Measurements from ENCODE around the gene SIPA1L3.

SIPA1L3 gene

GRCh38 chr19:38175422-38175821 is 268.4 kb downstream of the SIPA1L3 start:
- TF ChIP-seq, protein P1, sequence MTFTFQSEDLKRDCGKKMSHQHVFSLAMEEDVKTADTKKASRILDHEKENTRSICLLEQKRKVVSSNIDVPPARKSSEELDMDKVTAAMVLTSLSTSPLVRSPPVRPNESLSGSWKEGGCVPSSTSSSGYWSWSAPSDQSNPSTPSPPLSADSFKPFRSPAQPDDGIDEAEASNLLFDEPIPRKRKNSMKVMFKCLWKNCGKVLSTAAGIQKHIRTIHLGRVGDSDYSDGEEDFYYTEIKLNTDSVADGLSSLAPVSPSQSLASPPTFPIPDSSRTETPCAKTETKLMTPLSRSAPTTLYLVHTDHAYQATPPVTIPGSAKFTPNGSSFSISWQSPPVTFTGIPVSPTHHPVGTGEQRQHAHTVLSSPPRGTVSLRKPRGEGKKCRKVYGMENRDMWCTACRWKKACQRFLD (tag by site-specific recombination; IDR thresholded peaks at IDR 0.05): no peak
- TF ChIP-seq GLI4 (tag by site-specific recombination; IDR thresholded peaks at IDR 0.05): no peak
- no peak for TF ChIP-seq ZNF707 (tag by site-specific recombination; IDR thresholded peaks at IDR 0.05)
- TF ChIP-seq ZNF837 (tag by site-specific recombination; IDR thresholded peaks at IDR 0.05): no peak
- no peak for TF ChIP-seq OSR2 (tag by site-specific recombination; IDR thresholded peaks at IDR 0.05)
- TF ChIP-seq ZXDB (tag by site-specific recombination; IDR thresholded peaks at IDR 0.05): no peak
- no peak for TF ChIP-seq AEBP2 (tag by site-specific recombination; IDR thresholded peaks at IDR 0.05; ENCODE audit: borderline replicate concordance)
- no peak for TF ChIP-seq ZNF341 (tag by site-specific recombination; IDR thresholded peaks at IDR 0.05; ENCODE audit: low read depth)
- TF ChIP-seq MZF1 (tag by site-specific recombination; IDR thresholded peaks at IDR 0.05; ENCODE audit: borderline replicate concordance): no peak
- no peak for TF ChIP-seq SALL2 (tag by site-specific recombination; IDR thresholded peaks at IDR 0.05; ENCODE audit: borderline replicate concordance)
- TF ChIP-seq ZNF610 (tag by site-specific recombination; IDR thresholded peaks at IDR 0.05; ENCODE audit: borderline replicate concordance): no peak
- TF ChIP-seq ZNF155 (tag by site-specific recombination; IDR thresholded peaks at IDR 0.05): no peak
- TF ChIP-seq, protein P2, sequence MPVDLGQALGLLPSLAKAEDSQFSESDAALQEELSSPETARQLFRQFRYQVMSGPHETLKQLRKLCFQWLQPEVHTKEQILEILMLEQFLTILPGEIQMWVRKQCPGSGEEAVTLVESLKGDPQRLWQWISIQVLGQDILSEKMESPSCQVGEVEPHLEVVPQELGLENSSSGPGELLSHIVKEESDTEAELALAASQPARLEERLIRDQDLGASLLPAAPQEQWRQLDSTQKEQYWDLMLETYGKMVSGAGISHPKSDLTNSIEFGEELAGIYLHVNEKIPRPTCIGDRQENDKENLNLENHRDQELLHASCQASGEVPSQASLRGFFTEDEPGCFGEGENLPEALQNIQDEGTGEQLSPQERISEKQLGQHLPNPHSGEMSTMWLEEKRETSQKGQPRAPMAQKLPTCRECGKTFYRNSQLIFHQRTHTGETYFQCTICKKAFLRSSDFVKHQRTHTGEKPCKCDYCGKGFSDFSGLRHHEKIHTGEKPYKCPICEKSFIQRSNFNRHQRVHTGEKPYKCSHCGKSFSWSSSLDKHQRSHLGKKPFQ (tag by site-specific recombination; IDR thresholded peaks at IDR 0.05): no peak
- no peak for TF ChIP-seq ZNF169 (tag by site-specific recombination; IDR thresholded peaks at IDR 0.05)
- H3K36me3 ChIP-seq (ENCODE audit: control insufficient read depth in 2 of 2, insufficient read depth in 1 of 2, low read length in 2 of 2): peaks cover 0 to 10% of the 10 kb centered on the region in 2 experiments; a peak in 1 of 3 replicates
- no peak overlapping the region for H3K4me3 ChIP-seq (ENCODE audit: low read depth, low read length)
- H3K9me3 ChIP-seq (ENCODE audit: control insufficient read depth, insufficient read depth, low read depth, low read length): no peaks in the 10 kb centered on the region; the same call in 1 of the 2 replicates
- H3K4me1 ChIP-seq (ENCODE audit: control insufficient read depth, insufficient read depth, low read length): no peaks in the 10 kb centered on the region
- ChIA-PET POLR2A (no interaction called here), CTCF (interaction anchor here (1.6 kb wide), 1 partner anchor 33 kb away, joined by 6 read pairs; no protein-coding TSS in a partner anchor)
- H3K27ac ChIP-seq (ENCODE audit: extremely low read depth, low read depth, low read length): no peak overlapping the region

- H3K4me1 ChIP-seq (ENCODE audit: control insufficient read depth, insufficient read depth, low read length): 0 out of 2 replicates have a peak, but pooled peaks cover 2% of the 10 kb centered on the region
- H3K36me3 ChIP-seq (ENCODE audit: control insufficient read depth in 2 of 2, insufficient read depth in 1 of 2, low read length in 2 of 2): peaks cover 0 to 15% of the 10 kb centered on the region in 2 experiments; a peak in 2 of 3 replicates
- peaks cover 3% of the 10 kb centered on the region; the same call in 1 of the 2 replicates for H3K9me3 ChIP-seq (ENCODE audit: control insufficient read depth, insufficient read depth, low read depth, low read length)
- TF ChIP-seq ZNF707 (tag by site-specific recombination; IDR thresholded peaks at IDR 0.05) (no peak), ZNF837 (tag by site-specific recombination; IDR thresholded peaks at IDR 0.05) (no peak), MZF1 (tag by site-specific recombination; IDR thresholded peaks at IDR 0.05; ENCODE audit: borderline replicate concordance) (no peak), SETDB1 (IDR thresholded peaks at IDR 0.05; ENCODE audit: insufficient read length, low read length) (peak; percentile 85)
- H3K4me3 ChIP-seq (ENCODE audit: low read depth, low read length): no peak overlapping the region
- H3K27ac ChIP-seq (ENCODE audit: extremely low read depth, low read depth, low read length): no peak overlapping the region
- CTCF ChIA-PET: interaction anchor here (1.5 kb wide), 1 partner anchor 45 kb away, joined by 3 read pairs; no protein-coding TSS in a partner anchor
- POLR2A ChIA-PET: no interaction called here
Measured at GRCh38 chr19:38180071-38180470, 273.1 kb downstream of the SIPA1L3 start.

- H3K4me1 ChIP-seq (ENCODE audit: control insufficient read depth, insufficient read depth, low read length): 0 out of 2 replicates have a peak, but pooled peaks cover 2% of the 10 kb centered on the region
- POLR2A ChIA-PET: interaction anchor here (0.8 to 1.1 kb wide), 2 partner anchors 251 to 276 kb away, joined by 3 to 4 read pairs; partner anchors contain the start of gene SIPA1L3
- no peak overlapping the region for H3K4me3 ChIP-seq (ENCODE audit: low read depth, low read length)
- H3K27ac ChIP-seq (ENCODE audit: extremely low read depth, low read depth, low read length): no peak overlapping the region
- H3K9me3 ChIP-seq (ENCODE audit: control insufficient read depth, insufficient read depth, low read depth, low read length): peaks cover 3% of the 10 kb centered on the region; the same call in 1 of the 2 replicates
- CTCF ChIA-PET: interaction anchor here (0.5 to 3.6 kb wide), 8 partner anchors 8 to 280 kb away, joined by 3 to 12 read pairs (median 4); partner anchors contain the start of gene CATSPERG
- H3K36me3 ChIP-seq (ENCODE audit: control insufficient read depth in 2 of 2, insufficient read depth in 1 of 2, low read length in 2 of 2): peaks cover 0 to 20% of the 10 kb centered on the region in 2 experiments; a peak in 2 of 3 replicates
- TF ChIP-seq, protein P3, sequence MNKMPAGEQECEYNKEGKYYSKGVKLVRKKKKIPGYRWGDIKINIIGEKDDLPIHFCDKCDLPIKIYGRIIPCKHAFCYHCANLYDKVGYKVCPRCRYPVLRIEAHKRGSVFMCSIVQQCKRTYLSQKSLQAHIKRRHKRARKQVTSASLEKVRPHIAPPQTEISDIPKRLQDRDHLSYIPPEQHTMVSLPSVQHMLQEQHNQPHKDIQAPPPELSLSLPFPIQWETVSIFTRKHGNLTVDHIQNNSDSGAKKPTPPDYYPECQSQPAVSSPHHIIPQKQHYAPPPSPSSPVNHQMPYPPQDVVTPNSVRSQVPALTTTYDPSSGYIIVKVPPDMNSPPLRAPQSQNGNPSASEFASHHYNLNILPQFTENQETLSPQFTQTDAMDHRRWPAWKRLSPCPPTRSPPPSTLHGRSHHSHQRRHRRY (tag by site-specific recombination; IDR thresholded peaks at IDR 0.05): no peak
- TF ChIP-seq ZNF155 (tag by site-specific recombination; IDR thresholded peaks at IDR 0.05) (no peak), ZIC2 (tag by site-specific recombination; IDR thresholded peaks at IDR 0.05) (no peak), ZBTB44 (tag by site-specific recombination; IDR thresholded peaks at IDR 0.05) (no peak), ZNF184 (tag by site-specific recombination; IDR thresholded peaks at IDR 0.05) (no peak), ZFP41 (tag by site-specific recombination; IDR thresholded peaks at IDR 0.05; ENCODE audit: borderline replicate concordance) (no peak), ZNF350 (tag by site-specific recombination; IDR thresholded peaks at IDR 0.05) (no peak)
- TF ChIP-seq, protein P1 (tag by site-specific recombination; IDR thresholded peaks at IDR 0.05): no peak
Measured at GRCh38 chr19:38182536-38183210, 275.7 kb downstream of the SIPA1L3 start.
